NCI-H1092 treated with DMSO at 0.1 percent for 48 hours (cell line): ENCODE measurements around the gene FUT7.

Experiments
- DNase-seq: peaks from one replicate; lab custom pipeline; 2025; lab: John Stamatoyannopoulos, UW

The FUT7 gene

DNA sequence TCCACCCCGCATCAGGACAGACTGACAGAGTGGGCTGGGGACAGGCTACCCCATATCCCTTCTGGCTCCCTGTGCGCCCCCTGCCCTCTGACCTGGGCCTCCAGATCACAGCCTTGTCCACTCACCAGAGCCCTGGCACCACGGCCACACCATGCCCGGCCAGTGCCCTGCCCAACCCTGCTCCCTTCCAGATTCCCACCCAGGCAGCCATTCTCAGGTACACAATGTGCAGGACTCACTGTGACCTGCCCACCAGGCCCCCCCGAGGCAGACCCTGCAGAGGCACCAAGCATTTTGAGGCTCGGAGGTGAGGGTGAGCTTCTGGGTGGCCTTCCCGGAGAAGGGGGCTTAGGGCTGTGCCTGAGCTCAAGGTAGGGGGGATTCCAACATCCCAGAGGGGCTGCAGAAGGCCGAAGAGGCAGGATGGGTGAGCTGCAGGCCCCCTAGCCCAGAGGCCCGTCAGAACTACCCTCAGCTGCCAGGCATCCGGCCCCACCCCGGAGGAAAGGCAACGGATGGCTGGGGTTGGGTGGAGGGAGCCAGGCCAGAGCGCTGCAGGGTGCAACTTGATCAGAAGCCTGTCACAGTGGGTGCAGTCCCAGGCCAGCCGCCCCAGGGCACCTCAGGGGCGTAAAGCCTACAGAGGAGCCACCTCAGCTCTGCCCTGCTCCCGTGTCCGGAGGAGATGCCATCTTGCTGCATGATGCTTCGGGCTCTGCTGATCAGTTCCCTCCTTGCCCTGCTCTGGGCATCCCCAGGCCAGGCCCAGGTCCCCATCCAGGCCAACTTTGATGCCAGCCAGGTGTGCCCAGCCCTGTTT lies 49.4 kb downstream of the FUT7 start, which contains the start of gene LCNL1:
Gene LCNL1, plus strand, starts transcription at position 762 of the 820 bp plus-strand sequence. CDS start 594 bp downstream, outside the sequence.
- no peak for DNase-seq

DNA sequence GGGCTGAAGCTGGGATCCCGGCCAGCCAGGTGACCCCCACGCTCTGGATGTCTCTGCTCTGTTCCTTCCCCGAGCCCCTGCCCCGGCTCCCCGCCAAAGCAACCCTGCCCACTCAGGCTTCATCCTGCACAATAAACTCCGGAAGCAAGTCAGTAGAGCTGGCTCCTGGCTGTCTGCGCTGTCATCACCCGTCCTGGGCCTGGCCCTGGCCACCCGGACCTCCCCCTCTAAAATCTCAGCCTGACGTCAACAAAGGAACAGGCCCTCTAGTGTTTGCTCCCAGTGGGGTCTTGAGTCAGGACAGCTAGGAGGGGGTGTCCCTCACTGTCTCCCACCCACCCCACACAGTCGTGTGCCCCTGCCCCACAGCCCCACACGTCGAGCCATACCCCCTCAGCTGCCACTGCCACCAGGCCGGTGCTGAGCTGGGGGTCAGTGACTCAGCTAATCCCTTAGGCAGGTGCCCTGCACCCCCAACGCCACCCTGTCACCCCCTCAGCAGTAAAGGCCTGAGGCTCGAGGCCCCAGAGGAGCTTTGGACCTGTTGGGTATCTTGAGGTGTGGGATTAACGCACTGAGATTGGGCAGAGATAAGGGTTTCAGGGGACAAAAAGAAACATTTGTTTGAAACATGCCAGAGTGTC lies 50.2 kb downstream of the FUT7 start:
- DNase-seq = no peak

DNA sequence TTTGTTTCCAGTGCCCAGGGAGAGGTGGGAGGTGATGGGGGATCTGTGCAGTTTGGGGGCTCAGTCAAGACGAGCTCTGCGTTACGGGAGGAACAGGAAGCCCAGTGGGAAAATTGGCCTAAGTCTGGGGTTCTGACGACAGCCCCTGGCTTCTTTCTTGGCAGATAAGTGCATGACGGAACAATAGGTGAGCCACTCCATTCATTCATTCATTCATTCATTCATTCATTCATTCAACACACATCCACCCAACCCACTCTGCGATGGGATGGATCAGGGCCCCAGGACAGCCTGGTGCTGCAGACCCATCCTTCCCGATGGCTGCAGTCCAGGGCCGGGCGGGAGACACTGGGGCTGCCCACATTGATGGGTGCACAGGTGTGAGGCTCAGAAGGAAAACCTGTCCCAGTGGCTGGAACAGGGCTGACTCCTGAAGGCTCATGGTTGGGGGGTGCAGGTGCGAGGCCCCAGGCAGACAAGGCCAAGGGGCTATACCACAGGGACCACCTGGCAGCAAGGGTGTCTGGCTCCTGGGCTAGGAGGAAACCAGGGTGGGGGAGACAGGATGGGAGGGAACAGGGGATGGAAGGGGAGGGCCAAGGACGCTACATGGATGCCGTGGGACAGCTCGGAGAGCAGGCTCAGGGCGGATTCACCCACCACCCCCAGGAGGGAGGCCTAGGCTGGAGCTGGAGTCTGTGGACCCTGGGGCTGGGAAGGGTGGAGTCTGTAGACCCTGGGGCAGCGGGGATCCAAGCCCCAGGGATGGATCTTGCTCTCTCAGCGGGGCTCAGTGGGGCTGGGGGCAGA lies 51.0 kb downstream of the FUT7 start:
- DNase-seq = no peak
